HG03571 (cell line): ENCODE data around the gene IL18BP.

ENCODE experiments used
- ATAC-seq: cut with Tn5 transposase; IDR thresholded peaks from one replicate; pipeline ENCODE4 v1.9.1; 2021; ENCODE audit not compliant: unreplicated experiment

The IL18BP gene

DNA sequence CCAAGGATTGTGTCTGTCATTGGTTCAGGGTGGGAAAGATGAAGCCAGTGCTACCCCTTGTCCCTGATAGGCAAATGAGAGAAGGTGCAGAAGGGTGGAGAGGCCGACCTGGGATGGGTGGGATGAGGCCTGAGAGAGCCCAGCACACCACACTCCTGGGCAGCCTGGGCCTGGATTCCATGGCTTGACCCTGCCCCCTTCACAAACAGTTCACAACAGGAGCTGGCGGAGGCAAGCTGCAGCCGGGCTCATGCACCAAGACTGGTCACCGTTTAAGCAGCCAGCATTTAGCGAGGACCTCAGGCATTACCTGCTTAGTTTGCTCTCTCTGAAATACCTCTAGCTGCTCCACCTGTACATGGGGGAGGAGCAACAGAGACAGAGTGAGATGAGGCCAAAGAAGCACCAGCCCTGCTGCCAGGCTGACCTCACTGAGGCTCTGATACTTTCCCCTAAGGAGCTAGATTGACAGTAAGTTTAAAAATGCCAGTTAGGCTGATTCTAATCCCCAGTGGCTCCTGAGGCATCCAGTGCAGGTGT, 13.5 kb downstream of the IL18BP start:
- no peak for ATAC-seq

GRCh38 chr11:72012897-72013721, 14.4 kb downstream of the IL18BP start:
- ATAC-seq = no peak

DNA sequence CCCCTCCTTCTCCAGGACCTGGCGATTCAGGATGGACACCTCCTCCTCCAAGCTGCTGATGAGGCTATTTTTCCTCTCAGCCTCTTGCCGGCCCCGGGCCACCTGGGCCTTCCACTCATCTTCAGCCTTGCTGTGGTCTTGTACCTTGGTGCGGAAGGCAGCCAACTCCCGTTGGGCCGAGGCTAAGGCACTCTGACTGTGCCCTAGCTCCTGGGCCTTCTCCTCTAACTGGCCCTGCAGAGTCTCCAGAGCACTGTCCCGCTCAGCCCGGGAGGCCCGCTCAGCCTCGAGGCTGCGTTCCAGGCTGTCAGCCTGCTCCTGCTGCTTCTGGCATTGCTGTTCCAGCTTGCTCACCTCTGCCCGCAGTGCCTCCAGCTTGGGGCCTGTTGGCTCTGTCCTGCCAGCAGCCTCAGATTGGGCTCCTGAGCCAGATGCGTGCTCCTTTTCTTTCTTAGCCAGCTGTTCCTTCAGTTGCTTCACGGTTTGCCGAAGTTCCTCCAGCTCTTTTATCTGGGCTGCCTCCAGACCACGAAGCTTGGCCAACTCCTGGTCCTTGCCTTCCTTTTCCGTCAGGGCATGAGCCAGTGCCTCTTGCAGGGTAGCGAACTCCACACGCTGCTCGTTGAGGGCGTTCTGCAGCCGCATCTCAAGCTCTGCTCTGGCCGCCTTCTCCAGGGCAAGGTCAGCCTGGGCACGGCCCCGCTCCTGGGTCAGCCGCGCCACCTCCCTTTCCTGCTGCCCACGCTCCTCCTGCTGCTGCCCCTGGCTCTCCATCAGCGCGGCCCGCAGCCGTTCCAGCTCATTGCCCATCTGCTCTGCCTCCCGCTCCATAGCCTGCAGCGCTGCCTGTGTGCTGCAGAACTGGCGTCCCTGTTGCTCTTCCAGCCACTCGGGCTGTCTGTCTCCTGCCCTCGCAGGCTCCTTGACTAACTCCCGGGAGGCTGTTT, 15.3 kb downstream of the IL18BP start:
- ATAC-seq = no peak

- ATAC-seq = no peak
Measured at GRCh38 chr11:72014761-72015320, 16.1 kb downstream of the IL18BP start.

DNA sequence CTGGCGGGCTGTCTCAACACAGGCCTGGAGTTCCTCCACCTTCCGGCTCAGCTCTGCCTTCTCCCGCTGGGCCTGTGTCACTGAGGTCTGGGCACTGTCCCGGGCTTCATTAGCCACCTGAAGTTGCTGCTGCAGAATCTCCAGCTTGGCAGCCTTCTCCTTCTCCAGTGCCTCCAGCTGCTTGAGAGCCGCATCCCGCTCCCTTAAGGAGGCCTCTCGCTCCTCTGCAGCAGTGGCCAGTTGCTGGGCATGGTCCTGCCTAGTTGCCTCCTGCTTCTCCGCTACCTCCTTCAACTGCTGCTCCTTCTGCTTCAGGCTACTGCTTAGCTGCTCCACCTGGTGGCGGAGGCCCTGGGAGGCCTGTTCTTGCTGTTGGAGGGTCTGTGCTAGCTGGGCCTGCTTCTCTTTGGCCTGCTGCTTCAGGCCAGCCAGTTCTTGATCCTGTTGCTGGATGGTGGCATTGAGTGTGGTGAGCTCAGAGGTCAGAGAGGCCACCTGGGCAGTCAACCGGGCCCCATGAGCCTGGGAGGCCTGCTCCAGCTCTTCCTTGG, 16.9 kb downstream of the IL18BP start:
- ATAC-seq = no peak

DNA sequence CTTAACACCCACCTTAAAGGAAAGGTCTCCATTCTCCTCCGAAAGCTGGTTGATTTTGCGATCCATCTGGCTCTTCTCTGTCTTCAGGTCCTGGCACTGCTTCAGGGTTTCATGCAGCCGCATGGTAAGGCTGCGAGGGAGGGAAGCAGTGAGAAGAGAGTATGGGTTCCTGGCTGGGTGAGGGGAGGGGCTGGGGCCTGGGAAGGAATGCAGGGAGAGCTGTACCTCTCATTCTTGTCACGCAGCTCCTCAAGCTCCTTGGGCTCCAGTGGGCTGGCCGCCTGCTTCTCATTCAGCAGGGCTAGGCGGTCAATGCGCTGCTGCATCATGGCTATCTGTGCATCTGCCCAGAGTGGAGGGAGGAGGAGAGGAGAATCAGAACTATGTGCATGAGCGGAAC, 19.5 kb downstream of the IL18BP start:
- ATAC-seq = no peak

DNA sequence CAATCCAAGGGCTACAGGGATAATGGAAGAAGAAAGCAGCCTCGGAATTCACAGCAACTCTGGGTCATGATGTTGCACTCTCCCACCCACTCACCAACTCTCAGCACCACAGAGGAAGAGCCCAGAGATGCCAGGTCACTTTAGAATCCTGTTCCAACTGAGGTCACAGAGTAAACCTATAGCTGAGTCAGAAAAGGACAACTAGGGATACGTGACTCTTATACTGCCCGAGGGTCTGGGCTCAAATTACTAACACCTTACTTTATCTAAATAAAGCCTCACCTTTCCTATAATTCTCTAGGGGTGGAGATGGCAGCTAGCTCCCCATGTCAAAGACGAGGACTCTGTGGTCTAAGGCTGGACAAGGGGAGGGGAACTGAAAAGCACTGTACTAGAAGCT, 24.6 kb downstream of the IL18BP start:
- ATAC-seq = no peak

DNA sequence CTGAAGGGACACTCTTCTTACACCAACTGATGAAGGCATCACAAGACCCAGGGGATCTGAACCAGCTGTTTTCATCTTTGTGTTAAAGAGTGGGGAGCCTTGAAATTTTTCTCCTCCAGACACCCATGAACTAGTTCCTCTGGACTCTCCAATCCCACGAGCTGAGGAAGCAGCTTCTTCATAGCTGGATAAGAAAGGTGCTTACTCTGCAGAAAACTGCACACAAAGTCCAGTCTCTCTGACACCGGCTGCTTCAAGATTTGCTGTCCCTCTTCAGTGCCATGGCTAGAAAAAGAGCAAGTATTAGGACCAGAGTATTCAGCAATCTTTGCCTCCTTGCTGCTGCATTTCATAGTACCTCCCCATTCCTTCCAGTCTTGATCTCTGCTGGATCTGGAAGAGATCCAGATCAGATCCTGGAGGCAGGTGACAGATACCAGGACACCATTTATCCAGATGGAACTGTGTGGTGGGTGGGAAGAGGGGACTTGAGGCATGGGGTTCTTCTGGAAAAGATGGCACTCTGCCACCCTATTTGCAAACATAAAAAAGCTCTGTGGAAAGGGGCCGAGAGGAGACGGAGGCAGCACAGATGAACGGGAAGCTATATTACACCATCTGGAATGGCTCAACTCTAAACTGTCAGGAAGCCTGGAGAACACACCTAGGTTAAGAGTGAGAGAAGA, 25.5 kb downstream of the IL18BP start:
- ATAC-seq = no peak

GRCh38 chr11:72026090-72026489, 27.4 kb downstream of the IL18BP start:
- no peak for ATAC-seq

DNA sequence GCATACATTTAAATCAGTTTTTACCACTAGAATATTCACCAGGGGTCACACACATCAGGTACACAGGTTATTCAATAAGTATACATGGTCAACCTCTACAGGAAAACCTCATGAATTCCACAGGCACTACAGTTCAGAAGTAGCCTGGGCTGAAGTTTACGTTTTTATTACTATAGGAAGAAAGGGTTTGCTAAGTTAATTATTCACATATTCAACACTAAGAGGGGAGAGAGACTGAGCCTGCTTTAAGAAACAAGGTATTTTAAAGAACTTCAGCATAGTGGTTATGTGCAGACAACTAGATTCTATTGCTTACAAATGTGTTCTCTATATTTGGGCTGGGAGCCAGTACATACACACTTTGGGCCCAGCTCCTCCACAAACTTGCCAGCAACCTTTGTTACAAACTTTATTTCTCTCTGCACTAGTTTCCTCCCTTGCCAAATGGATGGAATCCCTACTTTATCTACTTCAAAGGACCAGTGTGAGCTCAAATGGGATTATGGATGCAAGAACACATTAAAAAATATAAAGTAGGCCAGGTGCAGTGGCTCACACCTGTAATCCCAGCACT, 31.9 kb downstream of the IL18BP start:
- ATAC-seq = no peak

DNA sequence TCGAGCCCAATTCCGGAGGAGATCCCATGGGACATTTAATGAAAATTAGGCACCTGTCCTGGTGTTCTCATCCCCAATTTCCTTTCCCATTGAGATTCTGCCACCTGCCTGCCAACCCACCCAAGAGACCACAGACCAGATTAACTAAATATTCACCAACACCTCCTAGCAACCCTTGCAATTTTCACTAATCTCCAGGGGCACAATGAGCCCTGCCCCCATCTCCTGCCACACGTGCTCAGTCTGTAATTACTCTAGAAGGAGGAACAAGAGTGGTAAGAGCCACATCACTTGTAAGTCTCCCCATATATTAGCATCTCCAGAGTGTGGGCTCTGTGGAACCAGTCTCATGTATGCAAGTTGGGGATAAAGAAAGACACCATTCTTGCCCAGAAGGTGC, 38.0 kb downstream of the IL18BP start:
- ATAC-seq = no peak

- ATAC-seq = no peak
Measured at GRCh38 chr11:72037554-72038311, 39.0 kb downstream of the IL18BP start.

GRCh38 chr11:72038491-72038890, 39.8 kb downstream of the IL18BP start:
- no peak for ATAC-seq

GRCh38 chr11:72039031-72039855, 40.5 kb downstream of the IL18BP start:
- ATAC-seq = no peak

DNA sequence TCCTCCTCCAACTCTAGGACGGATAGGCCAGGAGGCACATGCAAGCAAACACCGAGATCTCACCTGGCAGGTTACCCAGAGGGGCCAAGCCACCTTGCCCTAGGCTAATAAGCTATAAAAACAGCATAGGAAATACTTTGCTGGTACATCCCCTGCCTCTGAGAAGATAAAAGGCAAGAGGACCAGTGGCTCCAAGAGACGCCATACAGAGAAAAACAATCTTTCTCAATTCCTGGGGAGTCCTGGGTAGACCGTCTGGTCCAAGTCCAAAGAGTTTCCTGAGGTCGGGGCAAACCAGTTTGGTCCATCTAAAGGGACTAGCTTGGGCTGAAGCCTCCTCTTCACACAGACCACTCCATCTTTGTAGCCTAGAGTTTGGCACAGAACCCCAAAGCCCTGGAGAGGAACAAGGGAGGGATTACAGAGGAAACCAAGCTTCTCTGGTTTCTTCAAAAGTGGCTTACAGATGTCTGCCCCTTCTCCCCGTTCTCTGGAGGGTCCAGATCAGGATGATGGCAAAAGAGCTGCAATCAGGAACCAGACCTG, 41.2 kb downstream of the IL18BP start:
- no peak for ATAC-seq

- no peak for ATAC-seq
Measured at GRCh38 chr11:72040491-72041363, 42.0 kb downstream of the IL18BP start.

DNA sequence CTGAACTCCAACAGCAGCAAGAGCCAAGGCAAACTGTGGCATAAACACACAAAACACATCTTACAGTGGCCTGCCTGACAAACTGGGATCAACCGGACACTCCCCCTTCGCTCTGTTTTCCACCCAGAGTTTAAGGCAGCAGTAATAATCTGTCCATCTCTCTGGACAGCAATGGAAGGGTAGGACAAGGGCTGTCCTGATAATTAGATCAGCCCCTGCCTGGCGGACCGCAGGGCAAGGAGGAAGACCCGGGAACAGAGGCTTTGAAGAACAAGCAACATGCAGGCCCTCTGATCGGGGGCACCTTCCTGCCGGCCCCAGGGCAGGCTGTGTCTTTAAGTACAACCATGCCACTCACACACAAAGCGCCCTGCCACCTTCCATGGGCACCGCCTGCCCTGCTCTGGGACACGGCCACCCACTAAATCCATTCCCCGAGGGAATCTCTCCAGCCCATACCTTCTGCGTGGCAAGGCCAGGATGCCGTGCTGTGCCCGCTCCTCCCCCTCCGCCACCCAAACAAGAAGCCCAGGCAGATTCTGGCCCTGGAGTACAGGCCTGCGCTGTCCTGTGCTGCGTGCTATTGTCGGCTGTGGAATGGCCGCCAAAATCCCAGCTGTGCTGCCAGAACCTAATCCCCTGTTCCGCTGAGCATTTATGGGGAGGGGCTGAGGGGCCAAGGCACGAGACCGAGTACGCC, 42.8 kb downstream of the IL18BP start:
- no peak for ATAC-seq
